Activated T-helper 1 cell treated with Interleukin-2 at 50 U/mL for 16 hours (primary cell): ENCODE data around the gene GPX5.
"Not testable (repeated sequence)": the region's sequence is repeated elsewhere in the genome, so short reads cannot be mapped to it uniquely, and the experiment has no call there.

Source experiments
- DNase-seq: peaks from one replicate; pipeline ENCODE4 v3.0.0-alpha.2; 2020; ENCODE audit warnings: low read depth

GPX5 gene

DNA sequence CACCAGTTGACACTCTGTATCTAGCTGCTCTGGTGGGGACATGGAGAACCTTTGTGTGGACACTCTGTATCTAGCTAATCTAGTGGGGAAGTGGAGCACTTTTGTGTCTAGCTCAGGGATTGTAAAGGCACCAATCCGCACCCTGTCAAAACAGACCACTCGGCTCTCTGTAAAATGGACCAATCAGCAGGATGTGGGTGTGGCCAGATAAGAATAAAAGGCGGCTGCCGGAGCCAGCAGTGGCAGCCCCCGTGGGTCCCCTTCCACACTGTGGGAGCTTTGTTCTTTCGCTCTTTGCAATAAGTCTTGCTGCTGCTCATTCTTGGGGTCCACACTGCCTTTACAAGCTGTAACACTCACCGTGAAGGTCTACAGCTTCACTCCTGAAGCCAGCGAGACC is 13.3 kb upstream of the GPX5 start:
- DNase-seq = not testable (repeated sequence)

DNA sequence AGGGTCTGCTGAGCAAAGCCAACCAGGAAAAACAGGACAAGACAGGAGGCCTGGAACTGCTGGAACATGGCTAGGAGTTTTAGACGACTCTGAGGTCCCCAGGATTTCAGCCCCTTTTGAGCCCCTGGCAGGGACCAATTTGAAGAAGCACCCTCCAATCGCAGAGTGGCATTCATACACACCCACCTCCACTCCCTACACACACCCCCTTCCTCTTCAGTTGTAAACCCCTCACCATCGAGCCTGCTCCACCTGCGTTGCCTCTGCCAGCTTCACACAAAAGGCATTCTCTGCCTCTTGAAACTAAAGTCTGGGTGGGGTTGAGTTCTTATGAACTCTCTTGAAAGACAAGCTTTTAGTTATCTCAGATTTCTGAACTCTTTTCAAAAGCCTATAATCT is 10.0 kb upstream of the GPX5 start, which contains the start of gene GPX6:
TSS of gene GPX6 (minus strand) at position 118 of the 400 bp plus-strand sequence. CDS start at position 68, 50 bp downstream.
- no peak for DNase-seq

DNA sequence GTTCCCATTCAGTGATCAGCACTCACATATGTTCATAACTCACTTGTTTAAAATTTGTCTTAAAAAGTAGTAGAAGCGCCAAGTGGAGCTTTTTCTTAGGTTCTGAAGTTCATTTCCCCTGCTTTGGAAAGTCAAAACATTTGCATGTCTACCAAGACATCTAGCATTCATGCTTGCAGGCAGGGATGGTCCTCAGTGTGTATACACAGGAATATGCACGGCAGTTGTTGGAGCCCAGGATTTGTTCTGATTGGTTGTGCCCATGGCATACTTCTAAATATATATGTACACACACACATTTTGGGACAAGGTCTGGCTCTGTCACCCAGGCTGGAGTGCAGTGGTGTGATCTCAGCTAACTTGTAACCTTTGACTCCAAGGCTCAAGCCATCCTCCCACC is 7.7 kb upstream of the GPX5 start:
- no peak for DNase-seq

DNA sequence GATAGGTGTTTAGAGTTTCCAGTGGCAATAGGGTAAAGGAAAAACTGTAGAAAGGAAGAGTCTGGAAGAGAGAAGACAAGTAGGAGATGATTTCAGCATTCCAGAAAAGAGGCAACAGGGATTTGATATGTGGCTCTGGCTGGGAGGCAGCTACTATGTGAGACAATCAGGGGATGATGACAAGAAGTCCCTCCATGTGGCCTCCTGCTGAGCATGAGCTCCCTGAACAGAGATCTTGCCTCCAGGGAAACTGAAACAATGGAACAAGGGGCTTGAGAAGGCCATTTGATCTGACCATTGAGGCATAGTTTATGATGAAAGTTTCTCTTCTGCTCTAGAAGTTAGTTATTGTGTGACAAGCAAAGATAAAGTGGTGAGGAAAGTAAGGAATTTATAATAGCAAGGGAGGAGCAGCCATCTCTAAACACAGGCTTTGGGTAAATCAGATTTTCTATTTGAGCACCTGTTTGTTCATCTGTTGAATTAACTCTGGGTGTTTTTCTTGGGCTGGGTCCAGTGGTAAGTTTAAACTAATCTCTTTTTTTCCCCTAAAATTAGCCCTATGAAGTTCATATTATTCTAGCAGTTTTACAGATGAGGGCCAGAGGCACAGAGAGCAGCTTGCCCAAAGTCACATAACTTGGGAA is 3.0 kb upstream of the GPX5 start:
- no peak for DNase-seq

DNA sequence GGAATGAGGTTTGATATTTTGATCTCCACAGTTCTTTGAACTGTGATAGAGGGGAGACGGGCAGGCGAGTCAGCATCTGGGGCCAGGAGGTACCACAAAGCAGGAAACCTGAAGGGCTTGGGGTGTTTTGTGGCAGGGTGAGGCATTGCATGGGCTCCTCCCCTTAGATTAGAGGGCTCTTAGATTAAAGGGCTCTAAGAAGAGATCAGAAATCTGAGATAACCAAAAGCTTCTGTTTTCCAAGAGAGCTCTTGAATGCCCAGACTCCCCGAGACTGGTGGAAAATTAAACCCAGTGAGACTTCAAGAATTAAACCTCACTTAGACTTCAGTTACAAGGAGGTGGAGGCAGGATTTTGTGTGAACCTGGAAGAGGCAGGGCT is 2.4 kb upstream of the GPX5 start:
- DNase-seq = peak; percentile 10

DNA sequence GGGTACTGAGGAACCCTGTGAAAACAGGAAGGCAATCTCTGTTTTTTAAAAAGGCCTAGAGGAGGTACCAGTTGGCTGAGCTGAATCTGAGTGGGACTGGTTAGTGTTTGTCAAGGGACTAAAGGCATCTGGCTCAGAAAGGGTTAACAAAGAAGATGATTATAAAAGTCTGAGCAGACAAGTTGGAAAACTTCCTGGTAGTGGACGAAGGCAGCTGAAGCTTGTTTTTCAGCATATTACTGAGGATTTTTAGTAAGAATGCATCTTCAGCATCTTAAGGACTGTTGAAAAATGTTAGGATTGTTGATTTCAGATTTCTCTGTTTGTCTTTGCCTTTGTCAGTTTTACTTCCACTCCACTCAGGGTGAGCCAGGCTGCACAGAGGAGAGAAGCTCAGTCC is 5.1 kb downstream of the GPX5 start:
- DNase-seq = no peak

DNA sequence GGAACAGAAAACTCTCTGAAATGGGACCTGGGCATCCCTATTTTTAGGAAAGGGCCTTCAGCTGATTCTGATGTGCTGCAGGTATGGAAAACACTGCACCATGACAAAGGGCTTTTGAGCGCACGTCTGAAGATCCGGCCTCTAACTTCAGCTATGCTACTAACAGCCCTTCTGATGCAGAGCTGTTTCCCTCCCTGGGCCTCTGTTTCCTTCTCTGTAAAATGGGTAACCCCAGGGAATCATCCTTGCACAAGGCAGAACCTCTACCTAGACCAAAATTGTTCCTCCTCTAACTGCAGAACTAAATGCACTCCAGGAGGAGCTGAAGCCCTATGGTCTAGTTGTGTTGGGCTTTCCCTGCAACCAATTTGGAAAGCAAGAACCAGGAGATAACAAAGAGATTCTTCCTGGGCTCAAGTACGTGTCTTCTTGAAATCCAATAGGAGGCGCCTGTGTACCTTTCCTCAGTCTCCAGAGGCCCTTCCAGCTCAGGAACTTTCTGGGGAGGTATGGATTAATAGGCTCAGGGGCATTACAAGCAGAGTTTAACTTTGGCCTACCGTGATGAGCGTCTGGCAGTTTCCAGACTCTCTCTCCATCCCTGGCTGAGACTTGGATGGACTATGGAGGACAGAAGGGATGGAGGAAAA is 5.9 kb downstream of the GPX5 start:
- DNase-seq = no peak

DNA sequence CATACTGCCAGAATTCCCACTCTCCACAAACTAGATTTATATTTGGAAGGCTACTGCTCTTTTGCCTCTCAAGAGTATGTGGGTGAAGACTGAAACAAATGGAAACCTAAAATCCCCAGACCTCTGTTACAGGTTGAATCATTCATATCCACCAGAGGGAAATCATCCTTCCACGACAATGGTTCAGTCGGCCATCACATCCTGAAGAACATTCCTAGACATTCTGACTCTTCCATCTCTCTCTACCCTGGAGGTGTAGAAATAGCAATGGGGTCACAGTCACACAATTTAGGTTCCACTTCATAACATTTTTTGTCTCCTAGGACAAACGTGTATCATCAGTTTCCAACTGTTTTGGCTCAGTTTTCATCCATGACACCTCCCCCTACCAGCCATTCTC is 8.6 kb downstream of the GPX5 start:
- no peak for DNase-seq

DNA sequence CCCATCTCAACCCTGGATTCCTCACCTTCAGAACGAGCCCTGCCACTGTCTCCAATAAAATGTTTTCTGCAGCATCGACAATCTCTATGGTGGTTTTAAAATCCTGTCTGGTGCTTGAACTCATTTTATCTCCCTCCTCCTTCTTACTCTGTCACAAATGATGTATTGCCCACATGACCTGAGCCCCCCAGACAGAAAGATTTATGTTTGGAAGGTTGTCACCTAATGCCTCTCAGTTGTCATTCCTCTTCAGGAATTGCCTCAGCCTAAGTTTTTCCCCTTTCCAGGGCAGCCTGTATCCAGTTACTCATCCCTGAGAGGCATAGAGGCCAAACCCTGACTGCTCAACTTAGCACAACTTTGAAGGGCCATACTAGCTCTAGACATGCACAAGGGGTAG is 9.2 kb downstream of the GPX5 start:
- no peak for DNase-seq

DNA sequence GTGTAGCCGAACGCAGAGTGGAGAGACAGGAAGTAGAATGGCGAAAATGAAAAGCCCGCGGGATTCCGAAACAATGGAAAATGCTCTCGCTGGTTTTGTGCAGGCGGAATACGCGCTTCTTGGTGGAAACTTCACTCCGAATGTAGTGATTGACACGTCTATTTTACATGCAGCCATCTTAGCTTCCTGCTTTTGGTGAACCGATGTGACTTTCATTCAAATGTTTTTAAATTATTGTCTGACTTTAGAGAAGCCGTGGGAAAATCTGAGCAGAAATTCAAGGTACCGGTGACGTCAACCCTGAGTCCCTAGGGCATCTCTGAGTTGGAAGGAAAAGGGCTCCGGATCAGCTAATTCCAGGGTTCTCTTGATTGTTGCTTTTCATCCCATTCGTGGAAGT is 11.4 kb downstream of the GPX5 start:
- no peak for DNase-seq

DNA sequence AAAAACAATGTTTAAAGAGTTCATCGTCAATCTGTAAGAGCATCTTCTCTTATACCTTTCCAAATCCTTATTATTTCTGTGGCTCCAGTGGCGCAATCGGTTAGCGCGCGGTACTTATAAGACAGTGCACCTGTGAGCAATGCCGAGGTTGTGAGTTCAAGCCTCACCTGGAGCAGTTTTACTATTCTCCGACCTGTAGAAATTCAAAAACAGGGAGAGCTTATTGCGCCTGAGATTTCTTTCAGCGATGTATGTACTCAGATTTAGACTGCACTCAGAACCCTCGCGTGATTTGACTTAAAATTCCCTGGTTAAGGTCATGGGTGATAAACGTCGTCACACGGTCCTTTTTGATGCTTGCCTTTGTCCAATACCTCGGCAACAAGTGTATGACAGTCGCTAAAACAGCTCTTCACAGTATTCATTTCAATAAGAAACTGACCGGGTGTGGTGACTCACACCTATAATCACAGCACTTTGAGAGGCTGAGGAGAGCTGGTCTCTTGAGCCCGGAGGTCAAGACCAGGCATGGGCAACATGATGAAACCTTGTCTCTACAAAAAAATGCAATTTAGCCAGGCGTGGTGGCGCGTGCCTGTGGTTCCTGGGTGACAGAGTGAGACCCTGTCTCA is 11.9 kb downstream of the GPX5 start:
- no peak for DNase-seq

DNA sequence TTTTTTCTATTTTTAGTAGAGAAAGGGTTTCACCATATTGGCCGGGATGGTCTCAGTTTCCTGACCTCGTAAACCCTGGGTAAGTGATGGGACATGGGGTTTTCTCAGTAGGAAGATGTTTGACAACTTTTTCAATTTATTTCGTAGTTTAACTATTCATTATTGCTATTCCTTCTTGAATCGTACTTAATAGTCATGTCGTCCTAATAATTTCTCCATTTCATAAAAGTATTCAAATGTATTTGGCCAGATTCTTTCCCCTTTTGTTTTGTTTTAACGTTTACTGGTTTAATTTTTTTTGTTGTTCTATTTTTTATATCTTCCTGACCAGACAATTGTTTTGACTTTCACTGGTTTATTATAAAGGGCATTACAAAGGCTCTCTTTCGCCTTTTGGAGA is 16.3 kb downstream of the GPX5 start:
- no peak for DNase-seq

DNA sequence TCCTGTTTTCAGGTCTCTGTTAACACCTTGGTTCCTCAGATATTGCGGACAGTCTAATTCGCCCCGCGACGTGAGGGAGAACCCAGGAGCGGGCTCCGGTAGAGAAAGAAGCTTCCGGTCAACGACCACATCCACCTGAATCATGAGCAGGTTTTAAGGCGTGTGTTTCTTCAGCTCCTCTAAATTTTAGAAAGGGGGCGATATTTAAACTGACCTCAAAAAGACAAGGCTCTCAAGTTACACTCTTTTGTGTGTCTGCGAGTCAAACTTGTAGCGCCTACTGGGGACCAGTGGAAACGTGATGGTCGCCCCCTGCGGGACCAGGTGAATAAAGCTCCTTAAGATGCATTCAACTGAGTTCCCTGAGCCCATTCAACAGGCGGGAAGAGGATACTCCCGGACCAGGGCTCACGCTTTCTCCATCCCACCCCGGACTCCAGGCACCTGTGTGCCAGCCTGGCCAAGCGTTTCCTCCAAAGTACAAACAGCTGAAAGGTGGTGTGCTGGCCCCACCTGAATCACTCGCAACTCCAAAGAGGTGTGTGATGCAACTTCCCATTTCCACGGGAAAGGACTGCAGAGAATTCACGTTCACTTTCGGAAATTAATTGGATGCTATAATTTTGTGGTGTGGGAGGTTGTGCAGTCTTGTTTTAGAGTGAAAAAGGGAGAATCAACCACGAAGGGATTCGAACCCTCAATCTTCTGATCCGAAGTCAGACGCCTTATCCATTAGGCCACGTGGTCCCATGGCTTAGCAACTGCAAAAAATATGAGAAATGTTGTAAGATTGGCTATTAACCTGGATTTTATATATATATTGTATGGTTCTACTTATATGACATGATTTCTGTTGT is 17.0 kb downstream of the GPX5 start:
- DNase-seq = peak; percentile 15

DNA sequence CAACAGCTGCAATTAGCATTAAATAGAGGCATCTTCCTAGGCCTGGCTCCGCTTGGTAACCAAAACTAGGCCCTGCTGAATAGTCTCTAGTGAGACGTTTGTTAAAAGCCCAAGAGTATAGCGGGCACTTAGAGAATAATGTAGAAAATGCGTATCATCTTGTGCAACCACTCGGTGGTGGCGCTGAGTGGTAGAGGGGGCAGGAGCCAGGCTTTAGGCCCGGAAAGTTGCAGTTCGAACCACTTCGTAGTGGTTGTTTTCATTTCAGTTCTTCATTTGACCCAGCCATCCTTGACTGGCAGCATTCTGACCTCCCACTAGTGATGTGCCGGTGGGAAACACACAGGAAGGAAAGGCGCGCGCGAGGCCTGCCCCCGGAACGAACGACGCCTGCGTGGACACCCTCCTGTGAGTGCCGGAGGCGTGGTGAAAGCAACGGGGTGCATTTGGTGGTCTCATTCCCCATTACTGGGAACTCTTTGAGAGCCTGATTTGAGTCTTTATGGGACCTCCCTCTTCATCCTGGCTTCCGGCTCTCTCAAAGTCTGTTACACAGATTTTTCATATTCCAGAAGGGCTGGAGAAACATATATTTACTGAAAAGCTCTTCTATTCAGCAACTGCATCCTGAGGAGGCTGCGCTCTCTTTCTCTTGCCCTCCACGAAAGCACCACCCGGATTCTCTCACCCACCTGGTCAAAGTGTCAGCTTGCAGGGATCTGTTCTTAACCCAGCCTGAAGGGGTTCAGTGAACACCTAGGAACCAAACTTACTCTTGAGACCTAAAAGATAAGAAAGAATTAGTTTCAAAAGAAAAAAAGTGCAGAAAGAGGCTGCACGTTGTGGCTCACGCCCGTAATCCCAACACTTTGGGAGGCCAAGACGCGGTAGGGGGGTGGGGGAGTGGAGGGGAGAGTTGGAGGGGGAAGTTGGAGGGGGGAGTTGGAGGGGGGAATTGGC is 18.2 kb downstream of the GPX5 start:
- no peak for DNase-seq

DNA sequence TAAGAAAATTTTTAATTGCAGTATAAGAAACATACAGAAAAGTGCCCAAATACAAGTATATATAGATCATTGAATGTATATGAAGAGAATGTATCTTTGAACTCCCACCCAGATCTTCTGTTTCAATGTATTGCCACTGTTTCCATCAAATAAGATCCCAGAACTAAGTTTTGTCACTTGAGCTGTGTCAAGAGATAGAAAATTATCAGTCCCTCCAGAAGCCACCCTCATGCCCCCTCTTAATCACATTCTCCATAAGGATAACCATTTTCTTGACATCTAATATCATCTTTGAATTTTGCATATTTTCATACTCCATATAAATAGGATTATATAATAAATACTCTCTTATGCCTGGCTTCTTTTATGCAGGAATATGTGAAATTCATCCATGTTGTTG is 20.3 kb downstream of the GPX5 start:
- no peak for DNase-seq

DNA sequence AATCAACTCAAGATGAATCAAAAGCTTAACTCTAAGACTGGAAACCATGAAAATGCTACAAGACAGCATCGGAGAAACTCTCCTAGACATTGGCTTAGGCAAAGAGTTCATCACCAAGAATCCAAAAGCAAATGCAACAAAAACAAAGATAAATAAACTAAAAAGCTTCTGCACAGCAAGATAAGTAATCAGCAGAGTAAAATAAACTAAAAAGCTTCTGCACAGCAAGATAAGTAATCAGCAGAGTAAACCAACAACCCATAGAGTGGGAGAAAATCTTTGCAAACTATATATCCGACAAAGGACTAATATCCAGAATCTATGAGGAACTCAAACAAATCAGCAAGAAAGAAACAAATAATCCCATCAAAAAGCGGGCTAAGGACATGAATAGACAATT is 21.3 kb downstream of the GPX5 start:
- DNase-seq = not testable (repeated sequence)

DNA sequence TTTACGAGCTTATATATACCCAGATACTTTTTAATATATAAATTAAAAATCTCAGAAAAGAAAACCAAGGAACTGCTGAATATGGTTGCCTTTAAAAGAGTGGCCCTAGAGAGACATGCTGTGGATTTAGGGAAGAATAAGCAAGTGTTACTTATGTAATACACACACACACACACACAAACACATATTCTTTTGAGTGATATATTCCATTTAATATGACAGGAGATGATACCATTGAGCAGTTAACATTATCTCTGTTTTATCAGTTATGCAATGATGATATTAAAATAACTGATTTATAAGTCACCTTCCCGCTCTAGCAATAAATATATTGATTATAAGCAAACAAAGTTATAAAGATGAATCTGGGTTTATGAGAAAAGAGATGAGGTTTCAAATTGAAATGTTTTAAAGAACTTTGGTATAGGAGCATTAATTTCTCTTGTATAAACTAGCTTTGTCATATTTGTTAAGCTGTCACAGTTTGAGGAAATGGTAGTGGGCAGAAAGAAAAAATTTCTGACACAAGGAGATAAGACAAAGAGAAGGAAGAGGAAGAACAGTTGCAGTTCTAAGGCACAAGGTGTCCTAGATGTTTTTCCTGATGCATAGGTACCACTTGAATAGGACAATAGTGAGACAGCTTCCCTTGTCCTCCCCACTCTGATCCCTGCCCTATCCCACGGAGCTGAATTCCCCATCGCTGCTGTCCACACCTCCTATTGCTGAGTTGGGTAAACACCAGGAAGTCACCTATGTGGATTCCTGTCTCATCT is 26.4 kb downstream of the GPX5 start:
- no peak for DNase-seq

DNA sequence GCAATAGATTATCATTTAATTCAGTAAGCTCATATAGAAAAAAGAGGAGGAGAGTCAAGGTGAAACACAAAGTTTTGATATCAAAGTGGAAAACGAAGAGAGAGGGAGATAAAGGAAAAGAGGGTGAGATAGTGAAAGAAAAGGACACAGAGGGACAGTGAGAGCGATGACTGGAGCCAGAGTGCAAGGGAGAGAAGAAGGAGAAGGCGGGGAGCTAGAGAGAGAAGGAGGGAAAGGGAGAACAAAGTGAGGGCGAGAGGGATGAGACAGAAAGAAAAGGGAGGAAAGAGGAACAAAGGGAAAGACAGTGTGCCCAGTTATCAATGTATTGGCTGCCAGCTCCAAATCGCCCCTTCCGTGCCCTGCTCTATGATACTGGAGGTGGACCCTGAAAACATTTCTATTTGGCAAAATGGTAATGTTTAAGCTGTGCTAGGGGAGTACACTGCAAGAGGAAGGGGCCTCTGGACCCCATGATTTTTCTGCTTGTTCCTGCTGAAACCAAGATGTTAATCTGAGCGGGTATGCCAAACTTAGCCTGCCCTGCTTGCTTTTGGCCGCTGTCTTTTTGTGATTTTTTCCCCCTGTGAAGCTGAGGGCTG is 27.8 kb downstream of the GPX5 start:
- no peak for DNase-seq

DNA sequence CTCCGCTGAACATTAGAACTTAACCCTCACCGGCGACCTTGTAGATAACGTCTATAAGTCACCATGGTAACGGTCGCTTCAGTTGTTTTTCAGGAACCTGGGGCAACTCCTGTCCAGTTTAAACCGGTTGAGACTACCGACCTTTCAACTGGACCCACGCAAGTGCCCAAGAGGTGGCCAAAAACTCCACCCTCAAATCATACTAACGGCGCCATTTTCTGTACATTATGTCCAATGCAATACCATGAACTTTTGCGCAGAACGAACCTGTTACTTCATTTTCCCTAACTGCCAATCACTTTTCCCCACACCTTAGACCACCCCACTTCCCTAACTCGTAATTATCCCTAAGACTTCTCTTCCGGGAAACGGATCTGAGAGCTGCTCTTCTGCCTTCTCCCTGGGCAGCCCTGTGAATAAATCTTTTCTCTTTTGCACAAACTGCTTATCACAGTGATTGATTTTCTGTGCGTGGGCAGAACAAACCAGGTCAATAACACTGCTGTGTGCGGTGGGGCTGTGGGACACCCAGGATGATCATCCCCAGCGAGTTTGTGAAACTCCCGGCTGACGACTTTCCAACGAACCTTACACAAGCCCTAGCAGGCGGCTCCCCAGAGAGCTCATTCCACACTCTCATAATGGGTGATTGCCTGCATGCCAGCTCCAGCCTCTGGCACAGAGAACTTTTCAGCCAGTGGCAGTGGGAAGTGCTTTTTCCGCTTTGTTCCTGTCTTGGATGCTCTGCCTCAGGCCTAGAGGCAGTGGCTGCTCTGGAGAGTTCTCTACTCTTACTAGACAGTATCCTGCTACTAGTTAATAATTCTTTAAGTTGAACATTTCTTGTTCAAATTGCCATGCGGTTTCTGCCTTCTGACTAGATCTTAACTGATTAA is 28.6 kb downstream of the GPX5 start:
- no peak for DNase-seq
